Activated CD4-positive, alpha-beta memory T cell treated with anti-CD3 and anti-CD28 coated beads for 36 hours (primary cell): Measurements from ENCODE around the gene KRTAP5-11. TPM values are rescaled to one million over a fixed set of nuclear protein-coding genes. Genes with fewer than 3 reads are reported as not detected.
"Not testable (repeated sequence)": the region's sequence is repeated elsewhere in the genome, so short reads cannot be mapped to it uniquely, and the experiment has no call there.

Experiments used
- CTCF ChIA-PET: fragments of 350-600 bp; sonication (Branson Sonifier 250); formaldehyde crosslinking; loops from one replicate; lab custom pipeline; 2021; ENCODE audit warnings: antibody characterized with exemption, inconsistent platforms; lab: Charles Lee
- POLR2A ChIA-PET: fragments of 350-600 bp; sonication (Branson Sonifier 250); formaldehyde crosslinking; loops from one replicate; lab custom pipeline; 2021; ENCODE audit warnings: antibody characterized with exemption; lab: Charles Lee
- DNase-seq: peaks from one replicate; pipeline ENCODE4 v3.0.0-alpha.2; 2020
- H3K27ac Mint-ChIP-seq: one replicate; pipeline ENCODE4 v1.8.0; 2021; ENCODE audit warnings: mixed read lengths
- H3K27me3 Mint-ChIP-seq: one replicate; pipeline ENCODE4 v1.8.0; 2021; ENCODE audit warnings: mixed read lengths
- H3K36me3 Mint-ChIP-seq: one replicate; pipeline ENCODE4 v1.8.0; 2021; ENCODE audit warnings: mixed read lengths
- H3K4me1 Mint-ChIP-seq: one replicate; pipeline ENCODE4 v1.8.0; 2021; ENCODE audit warnings: low read depth, mixed read lengths
- H3K4me3 Mint-ChIP-seq: one replicate; pipeline ENCODE4 v1.8.0; 2021; ENCODE audit warnings: mild to moderate bottlenecking, mixed read lengths
- H3K9me3 Mint-ChIP-seq: one replicate; pipeline ENCODE4 v1.8.0; 2021; ENCODE audit warnings: mixed read lengths
- intact Hi-C: fragments of 100-400 bp; cut with micrococcal nuclease; formaldehyde crosslinking; loops from one replicate; pipeline ENCODE4 v1.15.1; 2023
- total RNA-seq, 2 experiments: library from RNA; stranded (reverse); gene quantifications; one replicate each; pipeline ENCODE4 v1.2.3, GENCODE V29; 2021

KRTAP5-11 gene
- total RNA-seq, 2 experiments from 2014 or later = not detected

GRCh38 chr11:71534711-71535608, 47.7 kb downstream of the KRTAP5-11 start:
- H3K4me3 Mint-ChIP-seq, intact Hi-C loops, H3K9me3 Mint-ChIP-seq, DNase-seq, H3K36me3 Mint-ChIP-seq, H3K4me1 Mint-ChIP-seq, POLR2A ChIA-PET, CTCF ChIA-PET, H3K27ac Mint-ChIP-seq, H3K27me3 Mint-ChIP-seq: not testable (repeated sequence)

GRCh38 chr11:71532036-71532610, 50.6 kb downstream of the KRTAP5-11 start:
- DNase-seq = no peak
- no peaks in the 10 kb centered on the region for H3K9me3 Mint-ChIP-seq
- ChIA-PET CTCF (no interaction called here), POLR2A (no interaction called here)
- H3K27me3 Mint-ChIP-seq = peaks cover 4% of the 10 kb centered on the region
- intact Hi-C loops = no loop called here
- H3K4me3 Mint-ChIP-seq = no peak overlapping the region
- no peaks in the 10 kb centered on the region for H3K4me1 Mint-ChIP-seq
- H3K27ac Mint-ChIP-seq = no peak overlapping the region
- no peaks in the 10 kb centered on the region for H3K36me3 Mint-ChIP-seq

Other genes with a start within 250 kb of the KRTAP5-11 start
- 10 to 100 TPM; 61.4 to 63.5 TPM for gene DHCR7, start 134.5 kb downstream of the KRTAP5-11 start, total RNA-seq
- gene NADSYN1, start 129.7 kb downstream of the KRTAP5-11 start, total RNA-seq = 10 to 100 TPM; 85.0 to 91.9 TPM
- not detected for gene KRTAP5-7, start 55.6 kb downstream of the KRTAP5-11 start, total RNA-seq
- not detected for gene KRTAP5-8, start 44.9 kb downstream of the KRTAP5-11 start, total RNA-seq
- gene KRTAP5-9, start 34.5 kb downstream of the KRTAP5-11 start, total RNA-seq = under 1 TPM in 1 of 2 experiments, not detected in 1; 0.27 TPM
- not detected for gene KRTAP5-10, start 17.3 kb downstream of the KRTAP5-11 start, total RNA-seq